AG08396 (cell line): ENCODE measurements around the gene ZCCHC10.
"Not testable (repeated sequence)": the region's sequence is repeated elsewhere in the genome, so short reads cannot be mapped to it uniquely, and the experiment has no call there.

Experiments
- DNase-seq: peaks from one replicate; pipeline ENCODE4 v3.0.0; 2012; ENCODE audit warnings: low spot score, mixed read lengths

The ZCCHC10 gene

DNA sequence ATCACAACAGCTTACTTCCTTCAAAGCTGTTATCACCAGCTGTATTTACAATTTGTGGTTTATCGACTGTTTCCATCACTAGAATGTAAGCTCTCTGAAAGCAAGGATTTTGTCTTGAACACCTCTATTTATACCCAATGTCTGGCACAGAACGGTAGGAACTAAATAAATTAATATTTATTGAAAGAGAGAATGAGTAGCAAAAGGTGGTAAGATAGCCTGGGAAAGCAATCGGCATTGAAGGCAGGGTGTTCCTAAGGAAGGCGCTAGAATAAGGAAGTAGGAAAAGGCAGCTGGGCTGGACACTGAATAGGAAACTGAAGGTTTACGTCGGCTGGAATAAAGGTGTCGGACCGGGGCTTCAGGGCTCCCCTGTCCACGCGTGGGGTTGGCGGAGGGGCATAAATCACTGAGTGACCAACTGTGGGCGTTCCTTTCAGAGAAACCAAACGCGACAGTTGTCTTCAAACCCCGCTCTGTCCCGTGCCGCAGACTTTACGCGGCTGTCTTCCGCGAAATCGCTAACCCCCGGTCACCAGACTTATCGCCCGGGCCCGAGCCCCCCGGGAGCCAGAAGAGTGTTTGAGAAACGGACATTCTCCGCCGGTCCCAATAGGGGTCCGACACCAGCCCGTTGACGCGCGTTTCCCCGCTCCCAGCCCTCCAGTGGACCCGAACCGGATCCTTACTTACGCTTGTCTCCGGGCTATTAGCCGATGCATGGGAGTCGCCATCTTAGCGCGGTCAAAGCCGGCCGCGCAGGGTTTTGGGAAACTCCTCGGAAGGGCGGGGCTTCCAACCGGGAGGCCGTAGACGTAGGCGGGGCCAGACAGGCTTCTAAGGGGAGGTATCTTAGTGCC, at the start of gene ZCCHC10:
Gene ZCCHC10, minus strand, starts transcription at position 746 of the 860 bp plus-strand sequence. Its CDS starts 12 bp downstream, at position 734.
- DNase-seq, result peak; percentile 92

DNA sequence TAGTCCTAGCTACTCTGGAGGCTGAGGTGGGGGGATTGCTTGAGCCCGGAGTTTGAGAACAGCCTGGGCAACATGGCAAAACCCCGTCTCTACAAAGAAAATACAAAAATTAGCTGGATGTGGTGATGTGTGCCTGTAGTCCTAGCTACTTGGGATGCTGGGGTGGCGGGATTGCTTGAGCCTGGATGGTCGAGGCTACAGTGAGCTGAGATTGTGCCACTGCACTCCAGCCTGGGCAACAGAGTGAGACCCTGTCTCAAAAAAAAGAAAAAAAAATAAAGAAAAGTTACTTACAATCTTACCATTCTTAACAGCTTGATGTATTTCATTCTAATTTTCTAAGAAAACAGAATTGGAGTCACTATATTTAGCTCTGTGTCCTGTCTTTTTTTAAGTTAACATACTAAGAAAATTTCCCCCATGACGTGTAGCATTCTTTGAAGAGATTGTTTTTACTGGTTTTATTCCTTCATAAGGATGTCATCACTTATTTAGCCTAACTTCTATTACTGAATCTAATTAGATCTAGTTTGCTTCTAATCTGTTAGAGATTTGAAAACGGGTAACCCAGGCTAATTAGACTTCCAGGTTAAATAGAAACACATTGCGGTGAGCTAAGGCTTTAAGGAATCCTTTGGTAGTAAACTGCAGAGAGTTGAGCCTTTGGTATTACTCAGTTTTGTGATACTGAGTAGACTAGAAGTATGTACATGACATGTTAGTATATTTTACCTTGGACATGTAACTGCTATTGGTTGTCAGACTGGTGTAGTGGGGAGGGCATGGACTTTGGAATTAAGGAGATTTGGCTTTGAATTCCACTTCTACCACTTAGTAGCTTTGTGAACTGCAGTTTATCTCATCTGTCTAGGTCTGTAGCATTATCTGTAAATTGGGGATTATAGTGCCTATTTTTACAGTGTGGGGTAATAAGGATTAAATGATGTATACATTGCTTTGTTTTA, 49.5 kb upstream of the ZCCHC10 start:
- DNase-seq, result no peak

DNA sequence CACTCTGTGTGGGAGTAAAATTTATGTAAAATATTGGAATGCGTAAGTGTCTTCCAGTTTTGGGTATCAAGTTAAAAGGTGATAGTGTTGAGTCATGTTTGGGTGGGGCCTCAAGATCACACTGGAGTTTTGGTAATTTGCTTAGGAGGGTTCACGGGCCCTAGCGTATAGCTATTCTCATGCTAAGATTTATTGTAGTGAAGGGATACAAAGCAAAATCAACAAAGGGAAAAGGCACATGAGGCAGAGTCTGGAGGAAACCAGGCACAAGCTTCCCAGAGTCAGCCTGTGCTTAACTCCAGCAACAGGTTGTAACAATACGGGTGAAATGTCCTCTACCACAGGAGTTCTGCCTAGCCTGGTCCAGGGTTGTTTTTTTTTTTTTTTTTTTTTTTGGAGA, 45.7 kb upstream of the ZCCHC10 start:
- no peak for DNase-seq

DNA sequence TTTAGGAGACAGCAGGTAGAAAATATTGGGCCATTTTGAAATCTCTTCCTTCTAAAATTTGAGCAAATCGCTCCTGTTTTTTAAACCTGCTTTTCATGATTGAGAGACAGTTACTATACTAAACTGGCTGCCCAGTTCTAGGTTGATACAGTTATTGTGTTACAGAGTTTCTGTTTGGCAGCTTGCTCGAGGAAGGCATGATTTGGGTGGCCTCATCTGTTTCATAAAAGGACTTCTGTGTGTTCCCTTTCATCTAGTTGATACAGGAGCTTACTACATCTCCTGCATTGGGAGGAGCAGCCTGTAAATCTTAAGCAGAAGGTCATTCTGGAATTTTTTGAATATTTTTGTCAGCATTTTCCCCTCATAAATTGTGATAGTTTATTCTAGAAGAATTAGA, 39.7 kb upstream of the ZCCHC10 start:
- no peak for DNase-seq

DNA sequence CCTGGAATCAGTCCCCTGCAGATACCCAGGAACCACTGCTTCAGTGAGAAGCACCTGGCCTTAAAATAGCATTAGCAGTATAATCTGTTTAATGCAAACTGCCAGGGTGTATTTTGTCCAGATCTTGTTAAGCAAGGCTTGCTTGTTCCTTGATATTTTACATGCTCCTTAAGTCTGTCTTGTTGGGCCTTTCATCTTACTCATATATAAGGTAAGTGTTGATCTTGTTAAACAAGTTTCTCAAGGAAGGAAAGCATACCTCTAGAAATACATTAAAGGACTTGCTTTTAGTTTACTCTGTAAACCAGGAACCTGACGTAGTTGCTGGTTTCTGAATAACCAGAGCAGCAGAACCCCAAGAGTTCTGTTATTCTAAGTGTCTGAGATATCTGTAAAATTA, 39.1 kb upstream of the ZCCHC10 start:
- DNase-seq, result no peak

DNA sequence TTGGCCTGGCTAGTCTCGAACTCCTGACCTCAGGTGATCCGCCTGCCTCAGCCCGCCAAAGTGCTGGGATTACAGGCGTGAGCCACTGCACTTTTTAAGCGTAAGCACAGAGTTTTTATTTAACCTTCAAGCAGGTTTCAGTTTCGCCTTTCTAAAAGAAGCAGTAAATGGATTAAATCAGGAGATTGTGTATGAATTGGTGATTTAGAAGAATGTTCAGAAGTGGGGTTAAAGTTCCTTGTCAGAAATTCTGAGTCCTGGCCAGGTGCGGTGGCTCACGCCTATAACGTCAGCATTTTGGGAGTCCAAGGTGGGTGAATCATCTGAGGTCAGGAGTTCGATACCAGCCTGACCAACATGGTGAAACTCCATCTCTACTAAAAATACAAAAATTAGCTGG, 37.6 kb upstream of the ZCCHC10 start:
- DNase-seq, result no peak

DNA sequence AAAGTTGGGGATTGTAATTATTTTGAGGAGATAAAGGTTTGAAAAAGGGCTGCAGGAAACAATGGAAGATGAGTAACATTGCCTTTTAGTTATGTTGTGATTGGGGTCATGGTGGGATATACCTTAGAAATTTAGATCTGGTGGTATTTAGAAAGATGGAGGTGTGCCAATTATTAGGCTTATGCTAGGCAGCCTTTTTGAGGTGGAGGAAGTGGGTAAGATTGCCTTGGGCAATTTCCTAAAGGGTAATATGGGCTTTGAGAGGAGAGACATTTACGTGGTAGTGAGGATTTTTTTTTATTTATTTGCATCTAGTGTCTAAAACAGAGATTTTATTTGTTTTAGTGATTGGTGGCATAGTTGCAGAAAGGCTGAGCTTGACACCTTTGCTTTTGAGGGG, 35.9 kb upstream of the ZCCHC10 start:
- no peak for DNase-seq

DNA sequence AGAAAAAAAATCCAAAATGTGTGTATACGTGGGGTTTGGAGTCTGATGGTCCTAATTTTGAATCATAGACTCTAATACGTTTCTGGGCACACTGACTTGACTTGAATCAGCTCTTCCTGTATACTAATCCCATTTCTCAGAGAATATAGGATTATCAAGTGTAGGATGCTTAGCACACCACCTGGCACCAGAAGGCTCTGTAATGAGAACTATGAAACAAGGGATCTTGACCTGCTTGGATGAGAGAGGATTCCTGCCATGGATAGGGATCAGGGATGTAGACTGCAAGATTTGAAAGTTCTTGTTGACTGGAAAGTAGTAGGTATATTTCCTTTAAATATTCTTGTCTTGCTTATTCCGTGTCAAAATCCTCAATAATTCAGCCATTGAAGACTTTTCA, 33.3 kb upstream of the ZCCHC10 start:
- DNase-seq, result no peak

DNA sequence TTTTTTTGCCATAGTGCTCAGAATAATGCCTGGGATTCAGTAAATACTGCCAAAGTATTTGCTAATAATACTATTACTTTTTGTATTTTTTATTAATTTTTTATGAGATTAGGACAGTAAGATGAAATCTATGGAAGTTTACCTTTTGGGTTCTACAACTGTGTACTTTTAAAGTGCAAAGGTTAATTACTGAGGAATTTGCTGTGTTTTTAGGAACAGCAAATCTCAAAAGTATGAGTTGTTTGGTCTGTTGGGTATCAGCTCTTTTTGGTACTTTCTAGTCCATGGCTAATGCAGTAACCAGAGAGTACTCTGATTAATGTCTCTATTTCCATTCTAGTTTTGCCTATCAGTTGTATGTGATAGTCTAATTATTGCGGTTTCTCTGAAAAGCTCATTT, 30.5 kb upstream of the ZCCHC10 start:
- DNase-seq, result no peak

DNA sequence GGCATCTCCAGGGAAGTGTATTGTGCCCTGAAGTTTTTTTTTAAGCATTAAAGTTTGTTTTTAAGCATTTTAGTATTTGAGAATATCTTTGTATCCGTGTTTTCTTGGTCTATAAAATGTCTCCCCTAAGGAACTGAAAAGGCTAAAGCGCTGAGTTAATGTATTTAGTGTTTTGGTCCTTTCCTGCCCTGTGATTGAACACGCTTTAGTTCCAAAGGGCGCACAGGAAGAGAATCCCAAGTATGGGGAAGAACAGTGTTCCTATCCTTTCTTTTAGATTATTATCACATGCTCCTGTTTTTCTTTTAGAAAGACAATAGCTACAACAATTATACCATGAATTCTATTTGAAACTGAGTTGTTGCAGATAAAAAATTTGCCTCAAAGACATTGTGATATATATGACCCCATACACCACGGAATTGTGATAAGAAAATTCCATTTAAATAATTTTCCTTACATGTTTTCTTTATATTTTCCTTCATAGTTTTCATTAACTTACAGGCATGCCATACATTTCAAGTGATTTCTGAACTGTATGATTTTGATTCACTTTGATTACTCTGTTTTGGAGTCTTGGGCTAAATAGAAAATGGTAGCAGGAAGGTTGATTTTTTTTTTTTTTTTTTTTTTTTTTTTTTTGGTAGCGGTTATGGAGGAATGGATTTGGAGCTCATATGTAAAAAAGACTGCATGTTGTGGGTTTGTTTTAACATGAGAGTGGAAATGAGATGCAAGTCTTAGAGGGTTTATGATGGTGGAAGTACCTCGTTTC, 28.5 kb upstream of the ZCCHC10 start:
- DNase-seq, result no peak

DNA sequence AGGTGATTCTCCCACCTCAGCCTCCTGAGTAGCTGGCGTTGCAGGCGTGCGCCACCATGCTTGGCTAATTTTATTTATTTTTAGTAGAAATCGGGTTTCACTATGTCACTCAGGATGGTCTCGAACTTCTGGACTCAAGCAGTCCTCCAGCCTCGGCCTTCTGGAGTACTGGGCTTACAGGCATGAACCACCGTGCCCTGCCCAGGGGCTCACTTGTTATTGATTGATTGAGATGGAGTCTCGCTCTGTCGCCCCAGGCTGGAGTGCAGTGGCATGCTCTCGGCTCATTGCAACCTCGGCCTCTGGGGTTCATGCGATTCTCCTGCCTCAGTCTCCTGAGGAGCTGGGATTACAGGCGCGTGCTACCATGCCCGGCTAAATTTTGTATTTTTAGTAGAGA, 27.1 kb upstream of the ZCCHC10 start:
- no peak for DNase-seq

DNA sequence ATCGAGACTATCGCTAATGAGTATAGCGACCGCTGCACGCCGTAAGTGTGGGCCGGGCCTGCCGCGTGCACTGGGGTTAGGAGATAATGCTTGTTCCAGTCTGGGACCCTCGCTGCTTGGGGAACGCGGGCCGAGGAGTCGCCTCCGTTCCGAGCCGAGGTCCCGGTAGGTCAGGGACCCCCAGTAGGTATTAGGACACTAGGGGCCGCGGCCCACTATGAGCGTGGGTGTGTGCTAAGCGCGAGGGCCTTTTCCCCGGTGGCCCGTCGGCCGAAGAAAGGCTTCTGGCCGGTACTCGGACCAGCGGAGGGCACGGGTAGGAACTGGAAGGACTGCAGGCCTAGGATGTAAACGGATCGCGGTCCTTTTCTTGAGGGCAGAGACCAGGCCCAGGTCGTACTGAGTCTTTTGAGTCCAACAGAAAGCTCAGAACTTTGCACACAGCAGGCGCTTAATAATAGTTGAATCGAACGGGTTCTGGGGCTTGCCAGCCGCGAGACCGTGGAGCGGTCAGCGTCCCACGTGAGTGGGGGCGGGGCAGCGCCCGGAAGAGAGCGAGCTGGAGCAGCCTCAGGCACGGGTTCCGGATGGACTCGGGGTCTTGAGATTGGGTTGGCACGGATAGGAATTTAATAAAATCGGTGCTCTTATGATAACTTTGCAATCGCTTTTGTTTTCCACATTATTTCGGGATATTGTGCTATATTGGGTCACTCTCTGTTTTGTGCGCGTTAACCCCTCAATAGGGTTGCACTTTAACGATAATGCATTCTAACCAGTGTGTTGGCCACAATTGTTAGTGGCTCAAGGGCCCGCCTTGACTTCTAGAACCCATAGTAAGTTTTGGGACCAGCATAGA, 26.2 kb upstream of the ZCCHC10 start:
- peak; percentile 74 for DNase-seq

DNA sequence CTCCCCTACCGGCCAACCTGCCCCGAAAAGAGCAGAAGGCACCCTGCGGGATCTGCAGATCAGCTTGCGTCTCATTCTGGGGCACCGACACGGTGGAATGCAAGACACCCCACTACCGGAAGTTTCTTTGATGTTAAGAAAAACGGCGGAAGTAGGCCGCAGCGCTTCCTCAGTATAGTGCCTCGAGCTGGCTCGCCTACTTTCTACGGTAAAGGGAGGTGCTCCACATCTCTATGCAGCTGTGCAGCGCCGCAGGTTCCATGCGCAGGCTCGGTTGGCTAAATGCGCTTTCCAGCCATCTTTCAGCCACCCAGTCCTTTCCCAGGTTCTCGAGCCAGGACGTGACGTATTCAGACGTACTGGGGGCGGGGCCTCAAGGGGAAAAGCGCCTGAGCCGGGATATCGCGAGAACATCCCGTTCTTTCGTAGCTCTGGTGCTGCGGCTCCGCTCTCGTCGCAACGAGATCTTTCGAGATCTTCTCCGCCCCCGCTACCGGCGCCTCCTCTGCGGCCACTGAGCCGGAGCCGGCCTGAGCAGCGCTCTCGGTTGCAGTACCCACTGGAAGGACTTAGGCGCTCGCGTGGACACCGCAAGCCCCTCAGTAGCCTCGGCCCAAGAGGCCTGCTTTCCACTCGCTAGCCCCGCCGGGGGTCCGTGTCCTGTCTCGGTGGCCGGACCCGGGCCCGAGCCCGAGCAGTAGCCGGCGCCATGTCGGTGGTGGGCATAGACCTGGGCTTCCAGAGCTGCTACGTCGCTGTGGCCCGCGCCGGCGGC, 25.4 kb upstream of the ZCCHC10 start, which contains the start of gene HSPA4:
Gene HSPA4, plus strand, starts transcription at position 472 of the 775 bp plus-strand sequence. Its CDS starts 238 bp downstream, at position 710.
- DNase-seq, result peak; percentile 98

DNA sequence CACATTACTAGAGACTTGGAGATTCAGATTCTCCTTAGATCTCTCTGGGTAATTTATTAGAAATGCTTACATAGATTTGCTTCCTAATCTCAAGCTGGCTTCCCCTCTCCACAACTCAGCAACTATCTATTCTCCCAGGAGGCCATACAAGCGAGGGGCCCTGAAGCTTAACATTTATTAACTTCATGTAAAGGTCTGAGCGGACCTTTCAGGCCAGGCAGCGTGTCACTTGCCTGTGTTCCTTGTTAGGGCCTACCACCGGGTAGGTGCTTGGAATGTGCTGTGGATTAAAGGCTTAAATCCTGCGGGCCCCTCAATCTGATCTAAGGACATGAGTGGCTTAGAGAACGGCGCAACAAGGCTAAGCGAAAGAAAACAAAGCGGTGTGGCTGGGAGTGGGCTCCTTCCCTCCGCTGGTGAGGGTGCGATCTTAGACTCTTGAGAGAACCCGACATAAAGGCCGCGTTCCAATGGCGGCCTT, 24.8 kb upstream of the ZCCHC10 start:
- DNase-seq, result peak; percentile 29

DNA sequence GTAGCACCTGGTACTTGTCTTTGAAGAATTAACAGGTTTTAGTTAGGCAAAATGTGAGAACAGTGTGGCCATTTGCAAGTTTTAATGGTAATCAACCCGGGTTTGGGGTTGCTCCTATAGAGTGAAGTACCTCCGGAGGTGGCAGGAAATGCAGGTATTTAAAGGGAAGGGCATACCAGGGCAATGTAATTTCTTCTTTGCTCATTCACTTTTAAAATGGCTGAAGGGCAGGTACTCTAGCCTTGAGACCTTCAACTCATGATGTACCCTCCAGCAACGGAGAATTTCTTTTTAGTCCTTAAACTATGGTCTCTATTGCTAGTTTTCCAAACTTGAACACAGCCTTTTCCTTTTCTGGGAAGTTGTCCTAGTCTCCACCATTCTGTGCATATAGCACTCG, 24.2 kb upstream of the ZCCHC10 start:
- no peak for DNase-seq

DNA sequence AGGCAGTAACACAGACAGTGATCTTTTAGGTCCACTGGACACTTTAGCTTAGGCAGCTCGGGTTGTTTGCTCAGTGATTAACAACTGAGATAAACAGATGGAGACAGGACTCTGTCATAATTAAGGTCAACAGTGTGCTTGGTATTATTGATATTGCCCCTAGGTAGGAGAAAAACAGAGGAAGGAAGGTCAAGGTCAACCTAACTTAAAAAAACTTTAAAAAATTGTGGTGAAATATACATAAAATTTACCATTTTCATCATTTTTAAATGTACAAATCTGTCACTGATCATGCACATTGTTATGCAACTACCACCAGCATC, 23.3 kb upstream of the ZCCHC10 start:
- DNase-seq, result no peak

DNA sequence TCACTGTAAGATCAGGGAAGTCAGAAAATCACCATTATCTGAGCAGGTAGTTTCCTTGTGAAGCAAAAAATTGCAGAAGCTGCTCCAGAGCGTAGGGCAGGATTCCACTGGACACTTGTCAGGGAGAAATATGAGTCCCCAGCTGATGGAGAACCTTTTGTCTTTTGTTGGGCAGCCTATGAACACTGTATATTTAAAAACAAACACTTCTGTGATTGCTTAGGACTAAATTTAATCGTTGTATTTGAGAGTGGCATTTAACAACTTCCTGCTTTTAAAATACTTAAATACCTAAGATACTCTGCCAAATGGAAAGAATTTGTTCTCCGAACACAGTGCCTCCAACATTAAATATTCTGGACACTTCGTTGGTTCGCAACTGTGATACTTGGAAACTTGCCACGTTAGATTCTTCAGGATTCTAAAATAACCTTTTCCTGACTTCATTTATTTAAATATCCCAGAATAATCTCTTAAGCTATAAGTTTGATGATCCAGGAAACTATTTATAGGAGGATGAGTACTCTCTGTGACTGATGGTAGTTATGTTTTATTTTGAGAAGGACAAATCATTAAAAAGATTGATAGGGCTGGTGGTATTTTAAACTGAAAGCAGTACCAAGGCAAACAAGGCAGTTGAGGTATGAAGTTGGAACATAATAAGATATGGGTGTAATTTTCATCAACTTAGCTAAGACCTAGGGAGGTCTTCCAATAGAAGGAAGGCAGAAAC, 22.8 kb upstream of the ZCCHC10 start:
- no peak for DNase-seq

DNA sequence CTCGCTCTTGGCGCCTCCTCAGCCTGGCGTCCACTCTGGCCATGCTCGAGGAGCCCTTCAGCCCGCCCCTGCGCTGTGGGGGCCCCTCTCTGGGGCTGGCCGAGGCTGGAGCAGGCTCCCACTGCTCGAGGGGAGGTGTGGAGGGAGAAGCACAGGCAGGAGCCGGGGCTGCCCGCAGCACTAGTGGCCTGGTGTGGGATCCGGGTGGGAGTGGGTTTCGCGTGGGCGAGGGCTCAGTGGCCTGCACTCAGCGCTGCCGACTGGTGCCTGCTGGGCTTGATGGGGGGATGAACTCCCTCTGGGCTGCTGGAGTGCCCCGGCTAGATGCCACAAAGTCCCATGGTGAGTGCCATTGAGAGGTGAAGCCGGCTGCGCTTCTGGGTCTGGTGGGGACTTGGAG, 21.1 kb upstream of the ZCCHC10 start:
- no peak for DNase-seq

DNA sequence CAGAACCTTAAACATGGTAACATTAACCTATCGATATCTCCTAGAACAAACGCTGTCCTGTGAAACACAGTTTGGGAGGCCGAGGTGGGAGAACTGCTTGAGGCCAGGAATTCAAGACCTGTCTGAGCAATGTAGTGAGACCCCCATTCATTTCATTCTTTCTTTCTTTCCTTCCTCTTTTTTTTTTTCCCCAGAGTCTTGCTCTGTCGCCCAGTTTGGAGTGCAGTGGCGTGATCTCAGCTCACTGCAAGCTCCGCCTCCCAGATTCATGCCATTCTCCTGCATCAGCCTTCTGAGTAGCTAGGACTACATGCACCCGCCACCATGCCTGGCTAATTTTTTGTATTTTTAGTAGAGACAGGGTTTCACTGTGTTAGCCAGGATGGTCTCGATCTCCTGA, 20.2 kb upstream of the ZCCHC10 start:
- DNase-seq, result not testable (repeated sequence)

DNA sequence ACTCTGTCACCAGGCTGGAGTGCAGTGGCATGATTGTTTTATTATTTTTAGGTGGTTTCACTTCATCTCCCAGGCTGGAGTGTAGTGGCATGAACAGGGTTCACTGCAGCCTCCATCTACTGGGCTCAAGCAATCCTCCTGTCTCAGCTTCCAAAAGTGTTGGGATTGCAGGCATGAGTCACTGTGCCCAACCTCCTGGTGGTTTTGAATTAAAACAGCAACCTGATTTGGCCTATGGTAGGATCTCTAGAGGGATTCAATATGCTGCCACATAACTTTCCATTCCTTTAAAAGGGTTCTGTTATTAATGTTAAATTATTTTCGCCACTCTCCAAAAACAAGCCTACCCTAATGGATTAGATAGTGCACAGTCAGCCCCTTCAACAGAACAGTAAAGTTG, 15.6 kb upstream of the ZCCHC10 start:
- DNase-seq, result no peak
